K562 (cell line): ENCODE results near the gene TXNRD3. TPM values are rescaled to one million over a fixed set of nuclear protein-coding genes. Genes with fewer than 3 reads are reported as not detected.

Experiments
- ATAC-seq: fragments of 200-7000 bp; cut with Tn5 transposase; 3 replicates; pipeline ENCODE4 v1.9.1; 2020; ENCODE audit warnings: moderate library complexity
- BruUV-seq: library from RNA; stranded (reverse); fragments of 400-500 nt; replicated peaks from 2 replicates; lab custom pipeline; 2021; lab: Mats Ljungman, UMichigan
- CTCF ChIA-PET: fragments of 300-600 bp; formaldehyde crosslinking; extraction: SDS; loops from one replicate; lab custom pipeline; 2021; ENCODE audit warnings: low intra/inter-chr PET ratio; lab: Yijun Ruan, JAX
- POLR2A ChIA-PET: fragments of 300-600, 350-650 bp; sonication (Branson Sonifier 250); formaldehyde crosslinking; extraction: SDS; loops from one replicate; lab custom pipeline; 2021; ENCODE audit warnings: antibody characterized with exemption, inconsistent platforms; lab: Yijun Ruan, JAX
- DNase-seq, 4 experiments: peaks; one replicate each; pipeline versions ENCODE4 v3.0.0 to v3.0.0-alpha.2; 2011 to 2018; ENCODE audit warnings: low spot score in 3 of 4, mixed read lengths in 3 of 4; ENCODE audit errors: extremely low read depth in 1 of 4
- FAIRE-seq: peaks from 2 replicates; lab custom pipeline; 2011; peaks lifted over from hg19 to GRCh38; lab: Jason Lieb, UNC
- H2AFZ ChIP-seq: 2 replicates; pipeline ENCODE4 v1.6.0; 2011; ENCODE audit warnings: low read depth, low read length, control low read depth, inconsistent platforms
- H3K27ac ChIP-seq: fragments of 200-600 bp; 3 replicates; pipeline ENCODE4 v1.8.0; 2011; ENCODE audit warnings: low read depth, mild to moderate bottlenecking, control low read depth, inconsistent platforms, low read length, moderate library complexity, mixed read lengths; ENCODE audit errors: extremely low read depth
- H3K27me3 ChIP-seq, 2 experiments: fragments of 300-600 bp in 1 of 2; 2 replicates in 1 of 2; 3 replicates in 1 of 2; pipeline versions ENCODE4 v1.6.0 to v1.8.0; 2011; ENCODE audit warnings: inconsistent platforms in 2 of 2, low read length in 2 of 2, mild to moderate bottlenecking in 1 of 2, mixed read lengths in 1 of 2, moderate library complexity in 1 of 2; ENCODE audit not compliant: control insufficient read depth in 2 of 2, insufficient read depth in 2 of 2
- H3K36me3 ChIP-seq: fragments of 300-600 bp; 3 replicates; pipeline ENCODE4 v1.8.0; 2011; ENCODE audit warnings: mild to moderate bottlenecking, low read length, inconsistent platforms; ENCODE audit not compliant: control insufficient read depth, insufficient read depth
- H3K4me1 ChIP-seq, 2 experiments: fragments of 200-600 bp in 1 of 2; replicated peaks in 1 of 2; 2 replicates in 1 of 2; 3 replicates in 1 of 2; pipeline versions ENCODE4 v1.5.1 to v1.8.0; 2011; ENCODE audit warnings: inconsistent platforms in 2 of 2, low read length in 2 of 2, mild to moderate bottlenecking in 1 of 2, mixed read lengths in 1 of 2, moderate library complexity in 1 of 2; ENCODE audit not compliant: control insufficient read depth in 2 of 2, insufficient read depth in 2 of 2
- H3K4me2 ChIP-seq: 2 replicates; pipeline ENCODE4 v1.6.1; 2011; ENCODE audit warnings: low read length, control low read depth, inconsistent platforms, mixed read lengths; ENCODE audit not compliant: insufficient read depth
- H3K4me3 ChIP-seq: fragments of 200-600 bp; sonication (generic), shearing (Covaris generic); 2 replicates; pipeline ENCODE4 v1.5.1; 2016; ENCODE audit warnings: control low read depth, inconsistent platforms
- H3K79me2 ChIP-seq: fragments of 200-600 bp; 3 replicates; pipeline ENCODE4 v1.8.0; 2011; ENCODE audit warnings: low read length, inconsistent platforms; ENCODE audit not compliant: control insufficient read depth, insufficient read depth
- H3K9ac ChIP-seq, 2 experiments: 2 replicates each; pipeline versions ENCODE4 v1.6.0 to v1.6.1; 2011; ENCODE audit warnings: low read depth in 2 of 2, low read length in 2 of 2, control low read depth in 1 of 2, inconsistent platforms in 1 of 2, mild to moderate bottlenecking in 1 of 2, mixed read lengths in 1 of 2; ENCODE audit not compliant: insufficient read depth in 1 of 2
- H3K9me1 ChIP-seq: one replicate; pipeline ENCODE4 v1.6.0; 2011; ENCODE audit warnings: inconsistent platforms, mild to moderate bottlenecking, low read length, moderate library complexity; ENCODE audit not compliant: control insufficient read depth, insufficient read depth
- H3K9me3 ChIP-seq: replicated peaks from 2 replicates; pipeline ENCODE4 v1.5.1; 2011; ENCODE audit warnings: low read depth, low read length, inconsistent platforms; ENCODE audit not compliant: control insufficient read depth, insufficient read depth
- H4K20me1 ChIP-seq: replicated peaks from 2 replicates; pipeline ENCODE4 v1.6.1; 2011; ENCODE audit warnings: low read length, inconsistent platforms, mixed read lengths; ENCODE audit not compliant: control insufficient read depth, insufficient read depth
- CBX8 ChIP-seq: fragments of 200-600 bp; sonication (generic); IDR thresholded peaks from 2 replicates; pipeline ENCODE4 v1.6.1; 2012; ENCODE audit warnings: borderline replicate concordance, mixed run types, low read depth, mild to moderate bottlenecking, moderate library complexity, mixed read lengths, low read length, control low read depth, inconsistent platforms; ENCODE audit not compliant: poor library complexity, severe bottlenecking; ENCODE audit errors: extremely low read depth
- DMBX1 ChIP-seq: fragments of 250-450 bp; sonication (Bioruptor Pico); IDR thresholded peaks from 2 replicates; pipeline ENCODE4 v1.8.0; 2022; ENCODE audit warnings: inconsistent platforms, mild to moderate bottlenecking, moderate library complexity, borderline replicate concordance
- FOXP1 ChIP-seq: sonication (generic); formaldehyde crosslinking; IDR thresholded peaks from 2 replicates; pipeline ENCODE4 v1.8.0; 2022; ENCODE audit warnings: mild to moderate bottlenecking, missing genetic modification reagents
- KDM2B ChIP-seq: fragments of 250-450 bp; sonication (Bioruptor Pico); IDR thresholded peaks from 2 replicates; pipeline ENCODE4 v1.8.0; 2021; ENCODE audit warnings: mild to moderate bottlenecking, moderate library complexity
- KLF13 ChIP-seq: fragments of 450-650 bp; IDR thresholded peaks from 2 replicates; pipeline ENCODE4 v1.6.1; 2016; ENCODE audit warnings: missing genetic modification characterization, low read depth, mild to moderate bottlenecking, missing compliant biosample characterization, moderate library complexity, borderline replicate concordance
- PCBP2 ChIP-seq: fragments of 200-400 bp; formaldehyde crosslinking; IDR thresholded peaks from 2 replicates; pipeline ENCODE4 v1.6.1; 2018; ENCODE audit warnings: low read length, low read depth, mild to moderate bottlenecking, moderate library complexity; ENCODE audit not compliant: poor library complexity, severe bottlenecking
- POLR2B ChIP-seq: fragments of 450-650 bp; IDR thresholded peaks from 2 replicates; pipeline ENCODE4 v1.6.1; 2018; ENCODE audit warnings: low read depth; ENCODE audit not compliant: partially characterized antibody
- SIRT6 ChIP-seq: IDR thresholded peaks from one replicate; pipeline ENCODE4 v1.6.1; 2012; ENCODE audit warnings: low read depth, mild to moderate bottlenecking, control low read depth, inconsistent platforms, low read length, moderate library complexity
- TSC22D4 ChIP-seq: fragments of 450-650 bp; IDR thresholded peaks from 2 replicates; pipeline ENCODE4 v1.6.1; 2016; ENCODE audit warnings: missing genetic modification characterization, missing biosample characterization, control low read depth
- YBX1 ChIP-seq: fragments of 450-650 bp; IDR thresholded peaks from 2 replicates; pipeline ENCODE4 v1.7.1; 2016; ENCODE audit warnings: mild to moderate bottlenecking
- ZNF146 ChIP-seq: IDR thresholded peaks from one replicate; pipeline ENCODE4 v1.6.1; 2018; ENCODE audit warnings: missing compliant biosample characterization; ENCODE audit not compliant: unreplicated experiment
- WGBS: fragments of 100-300 bp; shearing (Covaris generic); methylation state at CpG from one replicate; pipeline ENCODE4 v1.1.6; 2016; ENCODE audit warnings: low coverage, mixed read lengths; ENCODE audit not compliant: insufficient coverage; ENCODE audit errors: missing lambda C conversion rate; 5-methylcytosine and 5-hydroxymethylcytosine counted together
- in situ Hi-C: fragments of 300-500 bp; cut with MboI; formaldehyde crosslinking; loops from 4 replicates; pipeline ENCODE4 v1.15.0; 2018; ENCODE audit warnings: inconsistent platforms, mixed read lengths
- intact Hi-C: fragments of 100-400 bp; cut with micrococcal nuclease; formaldehyde crosslinking; loops from 2 replicates; pipeline ENCODE4 v1.14.2; 2022
- polyA plus RNA-seq, 8 experiments: library from polyadenylated mRNA; depleted of rRNA in 4 of 8; stranded (reverse) in 5 of 8; unstranded in 3 of 8; fragments of >200 nt; fragmentation: Nextera tagmentation in 2 of 8; fragmentation: Illumina TruSeq in 1 of 8; extraction: Ambion mirVana in 2 of 8; extraction: Trizol in 1 of 8; gene quantifications; 2 replicates each; pipeline versions ENCODE4 v1.2.1 to v1.2.3, GENCODE V29; 2011 to 2014; ENCODE audit warnings: inconsistent platforms in 1 of 8, missing spikeins in 1 of 8
- total RNA-seq, 7 experiments: library from RNA; depleted of rRNA in 6 of 7; stranded (reverse); fragments of >200 nt in 6 of 7; fragmentation: Illumina TruSeq in 2 of 7; extraction: Trizol in 2 of 7; gene quantifications; 2 replicates each; pipeline versions ENCODE4 v1.2.1 to v1.2.3, GENCODE V29; 2011 to 2021; ENCODE audit warnings: low replicate concordance in 1 of 7
- TF ChIP-seq, protein P1 (sequence below): fragments of 450-650 bp; IDR thresholded peaks from one replicate; pipeline ENCODE4 v1.6.1; 2018; ENCODE audit warnings: mild to moderate bottlenecking, moderate library complexity; ENCODE audit not compliant: partially characterized antibody
- TF ChIP-seq, protein P2 (sequence below): fragments of 250-450 bp; sonication (Bioruptor Pico); IDR thresholded peaks from 2 replicates; pipeline ENCODE4 v1.6.1; 2021; ENCODE audit warnings: mild to moderate bottlenecking
- TF ChIP-seq, protein P3 (sequence below), 2 experiments: fragments of 250-450 bp in 1 of 2; fragments of 450-650 bp in 1 of 2; sonication (Bioruptor Pico) in 1 of 2; IDR thresholded peaks; 2 replicates each; pipeline versions ENCODE4 v1.6.1 to v1.8.0; 2016 to 2021; ENCODE audit warnings: mild to moderate bottlenecking in 2 of 2, moderate library complexity in 2 of 2, missing compliant biosample characterization in 1 of 2, missing genetic modification characterization in 1 of 2
- TF ChIP-seq, protein P4 (sequence below): fragments of 250-450 bp; sonication (Bioruptor Pico); IDR thresholded peaks from 2 replicates; pipeline ENCODE4 v1.8.0; 2022; ENCODE audit warnings: moderate library complexity, mild to moderate bottlenecking, inconsistent platforms

The TXNRD3 gene
- total and polyA plus RNA-seq, 9 of the 15 experiments (the other 6 are each of a cell fraction or from before 2014, with no cell fraction given) = 0.96 to 2.3 (median 1.7) TPM

DNA sequence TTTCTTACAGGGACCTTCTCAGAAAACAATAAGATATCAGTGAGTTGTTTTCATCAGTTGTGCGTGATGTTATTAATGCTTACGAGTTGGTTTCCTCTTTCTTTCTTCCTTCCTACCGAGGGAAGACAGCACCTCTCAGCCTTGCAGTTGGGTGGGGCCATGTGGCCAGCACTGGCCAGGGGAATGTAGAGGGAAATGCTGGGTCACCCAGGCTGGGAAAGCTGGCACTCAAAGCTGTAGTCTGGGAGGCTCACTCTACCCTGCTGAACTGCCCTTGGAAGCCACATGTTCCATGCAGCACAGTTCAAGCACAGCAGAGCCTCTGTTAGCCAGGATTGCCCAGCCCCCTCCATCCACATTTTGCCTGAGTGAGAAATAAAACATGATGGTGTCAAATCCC is 39.0 kb upstream of the TXNRD3 start:
- Histone ChIP-seq H3K27ac (no peak overlapping the region), H3K9me1 (no peaks in the 10 kb centered on the region)
- TF ChIP-seq KDM2B (CRISPR knock-in tag) (no peak), CBX8 (no peak), FOXP1 (CRISPR knock-in tag) (no peak), SIRT6 (no peak), TSC22D4 (no peak), POLR2B (no peak), PCBP2 (no peak), YBX1 (no peak), DMBX1 (CRISPR knock-in tag) (no peak), KLF13 (tag) (no peak), ZNF146 (CRISPR knock-in tag) (no peak)
- TF ChIP-seq, protein P1, sequence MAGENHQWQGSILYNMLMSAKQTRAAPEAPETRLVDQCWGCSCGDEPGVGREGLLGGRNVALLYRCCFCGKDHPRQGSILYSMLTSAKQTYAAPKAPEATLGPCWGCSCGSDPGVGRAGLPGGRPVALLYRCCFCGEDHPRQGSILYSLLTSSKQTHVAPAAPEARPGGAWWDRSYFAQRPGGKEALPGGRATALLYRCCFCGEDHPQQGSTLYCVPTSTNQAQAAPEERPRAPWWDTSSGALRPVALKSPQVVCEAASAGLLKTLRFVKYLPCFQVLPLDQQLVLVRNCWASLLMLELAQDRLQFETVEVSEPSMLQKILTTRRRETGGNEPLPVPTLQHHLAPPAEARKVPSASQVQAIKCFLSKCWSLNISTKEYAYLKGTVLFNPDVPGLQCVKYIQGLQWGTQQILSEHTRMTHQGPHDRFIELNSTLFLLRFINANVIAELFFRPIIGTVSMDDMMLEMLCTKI = no peak
- TF ChIP-seq, protein P2, sequence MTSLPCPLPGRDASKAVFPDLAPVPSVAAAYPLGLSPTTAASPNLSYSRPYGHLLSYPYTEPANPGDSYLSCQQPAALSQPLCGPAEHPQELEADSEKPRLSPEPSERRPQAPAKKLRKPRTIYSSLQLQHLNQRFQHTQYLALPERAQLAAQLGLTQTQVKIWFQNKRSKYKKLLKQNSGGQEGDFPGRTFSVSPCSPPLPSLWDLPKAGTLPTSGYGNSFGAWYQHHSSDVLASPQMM (CRISPR knock-in tag) = no peak
- TF ChIP-seq, protein P3, sequence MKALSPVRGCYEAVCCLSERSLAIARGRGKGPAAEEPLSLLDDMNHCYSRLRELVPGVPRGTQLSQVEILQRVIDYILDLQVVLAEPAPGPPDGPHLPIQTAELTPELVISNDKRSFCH (CRISPR knock-in tag; IDR thresholded peaks at IDR 0.05) = no peak
- TF ChIP-seq, protein P3 (tag; IDR thresholded peaks at IDR 0.05) = no peak
- TF ChIP-seq, protein P4, sequence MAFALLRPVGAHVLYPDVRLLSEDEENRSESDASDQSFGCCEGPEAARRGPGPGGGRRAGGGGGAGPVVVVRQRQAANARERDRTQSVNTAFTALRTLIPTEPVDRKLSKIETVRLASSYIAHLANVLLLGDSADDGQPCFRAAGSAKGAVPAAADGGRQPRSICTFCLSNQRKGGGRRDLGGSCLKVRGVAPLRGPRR (CRISPR knock-in tag) = no peak
- TF ChIP-seq, all 486 proteins: peak for 0
- peaks cover 0 to 3% of the 10 kb centered on the region in 2 experiments; a peak in 2 of 5 replicates for H3K4me1 ChIP-seq
- WGBS = 0% methylated on average over 1 of the region's 3 CpGs
- H3K9me3 ChIP-seq = no peaks in the 10 kb centered on the region
- no peak overlapping the region for H3K4me3 ChIP-seq
- in situ Hi-C loops (no loop called here), intact Hi-C loops (no loop called here)
- ChIA-PET CTCF (no interaction called here), POLR2A (interaction anchor here (0.9 kb wide), 1 partner anchor 10 kb away, joined by 5 read pairs; the partner anchor contains the start of gene CHCHD6)
- H4K20me1 ChIP-seq = no peaks in the 10 kb centered on the region
- no peaks in the 10 kb centered on the region for H3K36me3 ChIP-seq
- no peak overlapping the region for H3K9ac ChIP-seq
- H3K4me2 ChIP-seq = no peak overlapping the region
- no peak for FAIRE-seq
- ATAC-seq = no peak
- DNase-seq = no peak
- 0 out of 5 replicates have a peak, but pooled peaks cover 0 to 5% of the 10 kb centered on the region in 2 experiments for H3K27me3 ChIP-seq
- H2AFZ ChIP-seq = no peak overlapping the region
- H3K79me2 ChIP-seq = no peaks in the 10 kb centered on the region
- BruUV-seq = no TSS peak
